ENCODE data around the gene CDC5L.

CDC5L gene

DNA sequence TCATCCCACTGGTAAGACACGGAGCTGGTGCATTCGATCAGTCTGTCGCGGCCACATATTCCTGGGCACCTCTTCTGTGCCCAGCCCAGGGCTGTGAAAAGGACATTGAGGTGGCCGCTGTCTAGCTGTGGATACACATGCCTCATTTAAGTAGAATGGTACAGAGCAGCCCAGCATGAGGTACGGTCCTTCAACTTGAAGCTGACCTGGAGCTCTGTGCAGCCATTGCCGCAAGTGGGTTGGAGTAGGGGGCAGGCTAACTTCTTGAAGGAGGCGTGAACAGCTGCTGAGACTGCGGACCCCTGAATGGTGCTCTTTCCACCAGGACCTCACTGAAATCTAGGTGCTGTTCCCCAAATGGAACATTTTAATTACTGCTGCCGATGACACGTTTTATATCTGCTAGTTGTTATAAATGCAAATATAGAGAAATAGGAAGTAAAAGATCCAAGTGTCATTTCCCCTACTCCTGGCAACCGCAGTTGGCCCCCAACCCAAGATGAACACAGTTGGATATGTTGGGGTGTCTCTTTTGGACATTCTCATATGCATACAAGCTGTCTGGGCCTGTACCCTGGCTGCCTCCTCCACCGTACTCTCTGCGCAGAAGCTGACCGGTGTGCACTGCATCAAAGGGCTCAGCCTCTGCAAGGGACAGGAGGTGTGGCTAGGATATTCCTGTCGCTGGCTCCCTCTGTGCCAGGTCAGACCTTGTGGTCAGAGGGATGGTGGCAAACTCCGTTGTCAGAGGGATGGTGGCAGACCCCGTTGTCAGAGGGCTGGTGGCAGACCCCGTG is 86.1 kb downstream of the CDC5L start:
- in situ Hi-C loops (cut with HindIII; ENCODE audit: low sequenced_read_pairs), result no loop called here

DNA sequence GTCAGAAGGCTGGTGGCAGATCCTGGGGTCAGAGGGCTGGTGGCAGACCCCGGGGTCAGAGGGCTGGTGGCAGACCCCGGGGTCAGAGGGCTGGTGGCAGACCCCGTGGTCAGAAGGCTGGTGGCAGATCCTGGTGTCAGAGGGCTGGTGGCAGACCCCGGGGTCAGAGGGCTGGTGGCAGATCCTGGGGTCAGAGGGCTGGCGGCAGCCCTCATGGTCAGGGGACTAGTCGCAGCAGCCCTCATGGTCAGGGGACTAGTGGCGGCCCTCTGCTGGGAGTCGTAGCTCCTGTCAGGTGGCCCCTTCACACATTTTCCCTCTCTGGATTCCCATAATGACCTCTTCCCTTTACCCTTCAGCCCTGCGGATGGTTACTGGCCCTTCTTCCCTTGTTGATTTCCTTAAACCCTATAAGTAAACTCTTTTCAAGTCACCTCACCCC is 86.7 kb downstream of the CDC5L start:
- in situ Hi-C loops (cut with HindIII; ENCODE audit: low sequenced_read_pairs), result no loop called here

DNA sequence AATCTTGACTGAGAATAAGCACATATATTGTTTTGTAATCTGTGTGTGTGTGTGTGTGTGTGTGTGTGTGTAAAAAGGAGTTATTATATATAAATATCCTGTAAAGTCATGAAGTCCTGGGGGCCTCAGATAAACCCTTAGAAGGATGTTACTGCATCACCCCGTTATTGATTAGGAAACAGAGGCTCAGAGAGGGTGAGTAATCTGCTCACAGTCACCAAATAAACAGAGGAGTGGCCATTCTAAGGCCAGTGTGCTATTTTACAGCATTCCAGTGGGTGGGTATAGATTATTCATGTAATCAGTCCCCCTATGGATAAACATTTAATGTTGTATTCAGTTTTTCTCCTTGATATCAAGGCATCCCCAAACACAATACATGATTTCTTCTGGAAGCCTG is 87.1 kb downstream of the CDC5L start:
- in situ Hi-C loops (cut with HindIII; ENCODE audit: low sequenced_read_pairs), result no loop called here

GRCh38 chr6:44475417-44475778 is 87.9 kb downstream of the CDC5L start:
- in situ Hi-C loops (cut with HindIII; ENCODE audit: low sequenced_read_pairs), result no loop called here

DNA sequence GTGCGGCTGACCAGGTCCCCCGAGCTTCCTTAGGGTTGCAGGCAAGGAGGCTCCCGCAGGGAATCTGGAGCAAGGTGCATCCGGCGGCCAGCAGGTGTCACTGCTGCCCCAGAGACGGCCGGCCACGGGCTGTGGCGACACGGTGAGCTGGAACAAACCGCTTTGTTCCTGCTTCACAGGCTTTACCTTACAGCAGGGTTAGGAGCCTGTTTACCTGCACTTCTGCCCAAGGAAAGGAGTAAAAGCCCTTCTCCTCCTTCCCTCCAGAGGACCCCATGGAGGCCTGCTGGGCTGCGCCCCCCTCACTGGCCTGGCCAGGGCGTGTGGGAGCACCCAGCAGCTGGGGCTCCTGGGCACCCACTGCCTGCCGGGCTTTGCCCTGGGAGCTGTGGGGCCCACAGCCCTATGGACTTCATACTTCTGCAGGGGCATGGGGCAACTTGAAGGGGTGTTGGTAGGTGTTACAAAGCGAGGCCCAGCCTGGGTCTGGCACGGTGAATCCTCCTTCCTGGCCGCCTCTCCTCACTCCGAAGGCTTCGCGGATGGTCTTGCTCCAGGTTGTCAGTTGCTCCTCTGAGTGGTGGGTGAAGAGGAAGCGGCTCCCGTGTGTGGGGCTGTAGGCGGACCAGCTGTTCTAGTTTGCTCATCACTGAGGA is 88.4 kb downstream of the CDC5L start:
- in situ Hi-C loops (cut with HindIII; ENCODE audit: low sequenced_read_pairs), result no loop called here

DNA sequence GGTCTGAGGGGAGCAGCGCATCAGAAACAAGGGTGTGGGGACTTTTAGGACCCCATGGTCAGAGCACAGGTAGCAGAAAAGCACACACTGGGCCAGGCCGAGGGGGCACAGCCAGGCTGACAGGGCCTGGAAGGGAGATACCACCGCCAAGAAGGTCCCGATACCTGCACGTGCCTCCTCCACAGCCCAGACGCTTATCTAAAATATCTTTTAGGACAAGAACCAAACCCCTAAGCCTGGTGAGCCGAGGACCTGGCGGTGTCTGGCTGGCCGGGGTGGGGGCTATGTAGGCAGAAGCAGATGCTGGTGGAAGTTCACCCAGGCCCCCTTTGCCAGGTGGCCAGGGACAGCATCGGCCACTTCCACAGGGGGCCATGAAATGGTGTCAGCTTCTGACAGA is 89.3 kb downstream of the CDC5L start:
- in situ Hi-C loops (cut with HindIII; ENCODE audit: low sequenced_read_pairs), result no loop called here

DNA sequence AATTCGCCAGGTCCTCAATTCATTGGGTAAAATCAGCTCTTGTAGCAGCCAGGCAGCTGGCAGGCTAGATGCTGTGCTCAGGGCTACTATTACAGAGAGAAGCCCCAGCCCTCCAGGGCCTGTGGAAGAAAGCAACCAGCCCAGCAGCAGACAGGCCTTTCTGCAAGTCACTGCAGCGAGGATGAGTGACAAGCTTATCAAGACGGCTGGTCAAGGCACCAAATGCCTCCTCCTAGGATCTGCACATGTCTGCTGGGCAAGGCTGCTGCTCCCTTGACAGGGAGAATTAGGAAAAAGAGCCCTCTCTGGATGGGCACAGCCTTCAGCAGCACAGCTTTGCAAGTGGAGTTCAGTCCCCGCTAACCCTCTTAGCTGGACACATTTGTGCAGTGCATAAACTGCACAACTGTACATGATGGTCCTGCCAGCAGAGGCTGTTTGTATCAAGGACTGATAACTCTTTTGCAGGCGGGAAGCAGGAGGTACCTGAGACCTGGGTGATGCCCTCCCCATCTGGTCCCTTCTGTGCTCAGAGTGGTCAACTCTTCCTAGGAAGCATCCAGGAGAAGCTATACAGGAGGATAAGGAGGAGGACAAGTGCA is 89.9 kb downstream of the CDC5L start:
- in situ Hi-C loops (cut with HindIII; ENCODE audit: low sequenced_read_pairs), result no loop called here

GRCh38 chr6:44478158-44478557 is 90.7 kb downstream of the CDC5L start:
- in situ Hi-C loops (cut with HindIII; ENCODE audit: low sequenced_read_pairs), result no loop called here

GRCh38 chr6:44478591-44479254 is 91.2 kb downstream of the CDC5L start:
- in situ Hi-C loops (cut with HindIII; ENCODE audit: low sequenced_read_pairs), result no loop called here

DNA sequence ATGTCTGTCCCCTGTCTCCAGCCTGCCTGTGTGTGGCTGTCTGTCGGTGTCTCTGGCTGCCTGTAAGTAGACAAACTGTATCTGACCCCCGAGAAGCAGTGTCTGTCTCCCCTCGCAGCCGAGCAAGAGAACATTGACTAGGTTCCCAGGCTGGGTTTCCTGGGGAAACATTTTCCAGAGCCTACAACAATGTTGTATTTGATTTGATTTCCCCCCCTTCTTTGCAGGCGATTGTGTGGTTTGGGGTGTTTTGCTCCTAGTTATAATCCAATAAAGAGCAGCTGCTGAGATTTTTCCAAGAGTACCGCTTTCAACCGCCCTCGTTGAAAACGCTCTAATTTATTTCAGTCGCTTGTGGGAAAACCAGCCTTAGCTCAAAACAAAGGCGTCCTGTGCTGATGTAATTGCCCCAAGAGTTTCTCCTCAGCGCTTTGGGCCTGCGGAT is 92.6 kb downstream of the CDC5L start:
- in situ Hi-C loops (cut with HindIII; ENCODE audit: low sequenced_read_pairs), result no loop called here

- in situ Hi-C loops (cut with HindIII; ENCODE audit: low sequenced_read_pairs), result no loop called here
Measured at GRCh38 chr6:44481056-44481455, 93.5 kb downstream of the CDC5L start.

GRCh38 chr6:44481760-44482159 is 94.3 kb downstream of the CDC5L start:
- in situ Hi-C loops (cut with HindIII; ENCODE audit: low sequenced_read_pairs), result no loop called here

- in situ Hi-C loops (cut with HindIII; ENCODE audit: low sequenced_read_pairs), result no loop called here
Measured at GRCh38 chr6:44485601-44486401, 98.3 kb downstream of the CDC5L start.

- in situ Hi-C loops (cut with HindIII; ENCODE audit: low sequenced_read_pairs), result no loop called here
Measured at GRCh38 chr6:44487002-44487401, 99.5 kb downstream of the CDC5L start.

DNA sequence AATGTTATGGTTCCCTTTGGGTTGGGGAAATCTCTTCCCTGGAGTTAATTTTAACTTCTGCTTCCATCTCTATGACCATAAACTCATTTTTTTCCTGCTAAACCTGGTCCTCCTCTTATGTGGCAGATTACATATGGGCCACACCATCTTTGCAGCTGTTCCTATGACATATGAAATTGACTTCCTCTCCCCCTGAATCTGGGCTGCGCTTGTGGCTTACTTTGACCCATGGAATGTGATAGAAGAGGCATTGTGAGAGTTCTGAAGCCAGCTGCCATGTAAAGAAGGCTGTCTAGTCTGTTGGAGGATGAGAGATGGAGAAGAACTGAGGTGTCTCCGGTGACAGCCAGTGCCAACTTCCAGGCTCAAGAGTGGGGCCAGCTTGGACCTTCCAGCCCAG is 100.1 kb downstream of the CDC5L start:
- in situ Hi-C loops (cut with HindIII; ENCODE audit: low sequenced_read_pairs), result no loop called here

DNA sequence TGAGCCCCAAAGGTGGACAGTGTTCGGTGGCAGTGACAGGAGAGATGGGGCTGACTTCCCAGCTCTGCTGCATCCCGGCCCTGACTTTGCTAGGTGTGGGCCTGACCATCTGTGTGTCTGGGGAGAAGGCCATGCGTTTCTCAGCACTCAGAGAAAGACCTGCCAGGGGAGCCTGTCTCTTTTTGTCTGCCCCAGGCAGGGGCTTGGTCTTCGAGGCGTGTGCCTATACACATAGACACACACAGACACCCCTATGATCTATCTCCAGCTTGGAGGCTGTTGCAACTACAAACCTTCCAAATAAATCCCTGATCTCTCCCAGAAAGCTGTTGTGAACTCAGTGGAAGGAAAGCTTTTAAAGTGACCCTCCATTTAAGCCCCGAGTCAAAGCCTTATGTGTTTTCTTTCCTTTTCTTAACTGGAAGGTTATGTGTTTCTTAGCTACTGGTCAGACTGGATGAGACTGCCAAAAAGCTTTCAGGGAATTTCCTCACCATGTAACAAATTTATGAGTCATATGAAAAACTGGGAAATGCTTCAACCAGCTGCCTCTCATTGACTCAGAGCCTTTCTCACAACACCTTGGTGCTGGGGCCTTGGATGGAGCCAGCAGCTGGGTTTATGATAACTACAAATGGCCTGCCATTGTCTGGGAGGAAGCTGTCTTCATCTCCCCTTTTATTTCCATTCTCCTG is 102.6 kb downstream of the CDC5L start:
- in situ Hi-C loops (cut with HindIII; ENCODE audit: low sequenced_read_pairs), result no loop called here

DNA sequence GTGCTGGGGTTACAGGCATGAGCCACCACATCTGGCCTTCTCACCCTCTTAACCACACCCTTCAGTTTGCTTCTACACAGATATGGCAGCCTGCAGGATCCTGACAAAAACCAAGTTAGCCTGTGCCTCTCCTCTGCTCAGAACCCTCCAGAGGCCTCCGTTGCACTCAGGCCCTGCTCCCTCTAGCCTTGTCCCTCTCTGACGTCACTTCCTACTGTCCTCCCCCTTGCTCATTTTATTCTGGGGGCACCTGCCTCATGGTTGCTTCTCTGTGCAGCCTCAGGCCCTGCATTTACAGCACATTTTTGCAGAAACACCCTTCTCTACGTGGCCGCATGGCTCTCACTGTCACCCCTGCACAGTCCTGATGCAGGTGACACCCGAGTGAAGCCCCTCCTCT is 105.6 kb downstream of the CDC5L start:
- in situ Hi-C loops (cut with HindIII; ENCODE audit: low sequenced_read_pairs), result no loop called here

- in situ Hi-C loops (cut with HindIII; ENCODE audit: low sequenced_read_pairs), result no loop called here
Measured at GRCh38 chr6:44493593-44493992, 106.1 kb downstream of the CDC5L start.

- in situ Hi-C loops (cut with HindIII; ENCODE audit: low sequenced_read_pairs), result no loop called here
Measured at GRCh38 chr6:44494011-44494501, 106.5 kb downstream of the CDC5L start.

All from DLD1 (cell line).